ENCODE data around the gene PRPF40B.
A peak's percentile ranks its signal among the peaks of the same experiment; 100 is the strongest.

Gene PRPF40B

GRCh38 chr12:49623142-49623904 lies at the start of gene PRPF40B:
TSS of gene PRPF40B (plus strand) at chr12:49623561. CDS start at chr12:49623591, 30 bp downstream.
- peak; percentile 72 for TF ChIP-seq CTCF (IDR thresholded peaks at IDR 0.05; ENCODE audit: borderline replicate concordance, insufficient read depth, low read depth, low read length)
- H3K4me3 ChIP-seq (ENCODE audit: low read depth, low read length): peak within 1 kb of the TSS; percentile 53

GRCh38 chr12:49577589-49578315 lies 45.6 kb upstream of the PRPF40B start:
- no peak overlapping the region for H3K4me3 ChIP-seq (ENCODE audit: low read depth, low read length)
- TF ChIP-seq CTCF (IDR thresholded peaks at IDR 0.05; ENCODE audit: borderline replicate concordance, insufficient read depth, low read depth, low read length): no peak

- H3K4me3 ChIP-seq (ENCODE audit: low read depth, low read length): no peak overlapping the region
- no peak for TF ChIP-seq CTCF (IDR thresholded peaks at IDR 0.05; ENCODE audit: borderline replicate concordance, insufficient read depth, low read depth, low read length)
Measured at GRCh38 chr12:49578471-49579112, 44.8 kb upstream of the PRPF40B start.

GRCh38 chr12:49580572-49581535 lies 42.5 kb upstream of the PRPF40B start:
- no peak overlapping the region for H3K4me3 ChIP-seq (ENCODE audit: low read depth, low read length)
- TF ChIP-seq CTCF (IDR thresholded peaks at IDR 0.05; ENCODE audit: borderline replicate concordance, insufficient read depth, low read depth, low read length): peak; percentile 86

- no peak for TF ChIP-seq CTCF (IDR thresholded peaks at IDR 0.05; ENCODE audit: borderline replicate concordance, insufficient read depth, low read depth, low read length)
- H3K4me3 ChIP-seq (ENCODE audit: low read depth, low read length): no peak overlapping the region
Measured at GRCh38 chr12:49582201-49582600, 41.2 kb upstream of the PRPF40B start.

- no peak overlapping the region for H3K4me3 ChIP-seq (ENCODE audit: low read depth, low read length)
Measured at GRCh38 chr12:49582850-49583249, 40.5 kb upstream of the PRPF40B start.

More at GRCh38 chr12:49582850-49583249, 40.5 kb upstream of the PRPF40B start:
- no peak for TF ChIP-seq CTCF (IDR thresholded peaks at IDR 0.05; ENCODE audit: borderline replicate concordance, insufficient read depth, low read depth, low read length)
